GM21576 (cell line): ENCODE measurements around the gene SLC9C1.

Source experiments
- ATAC-seq: cut with Tn5 transposase; IDR thresholded peaks from one replicate; pipeline ENCODE4 v1.9.1; 2021; ENCODE audit warnings: mild to moderate bottlenecking, moderate library complexity; ENCODE audit not compliant: unreplicated experiment

Gene SLC9C1

GRCh38 chr3:112115806-112116383, 178.1 kb downstream of the SLC9C1 start:
- ATAC-seq: no peak

- ATAC-seq: peak; percentile 28
Measured at GRCh38 chr3:112115161-112115739, 178.8 kb downstream of the SLC9C1 start.

DNA sequence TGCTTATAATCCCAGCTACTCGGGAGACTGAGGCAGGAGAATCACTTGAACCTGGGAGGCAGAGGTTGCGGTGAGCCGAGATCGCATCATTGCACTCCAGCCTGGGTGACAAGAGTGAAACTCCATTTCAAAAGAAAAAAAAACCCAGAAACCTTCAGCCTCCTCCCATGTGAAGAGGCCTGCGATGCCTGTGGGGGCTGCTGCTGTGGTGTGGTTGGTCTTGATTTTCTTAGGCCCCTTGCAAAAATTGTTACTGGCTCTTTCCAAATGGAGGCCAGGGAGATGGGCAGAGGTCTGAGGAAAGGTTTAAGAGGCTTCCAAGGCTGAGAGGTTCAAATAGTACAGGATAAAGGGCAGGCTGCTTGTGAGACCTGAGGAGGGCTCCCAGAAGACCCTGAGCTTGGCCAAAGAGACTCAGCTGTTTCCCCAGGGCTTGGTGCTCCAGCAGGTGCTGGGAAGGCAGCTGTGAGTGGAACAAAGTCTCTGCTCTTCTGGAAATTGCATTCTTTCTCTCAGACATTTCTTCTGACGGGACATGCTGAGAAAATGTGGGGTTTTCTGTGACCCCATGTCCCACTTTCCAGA, 179.3 kb downstream of the SLC9C1 start:
- peak; percentile 22 for ATAC-seq

DNA sequence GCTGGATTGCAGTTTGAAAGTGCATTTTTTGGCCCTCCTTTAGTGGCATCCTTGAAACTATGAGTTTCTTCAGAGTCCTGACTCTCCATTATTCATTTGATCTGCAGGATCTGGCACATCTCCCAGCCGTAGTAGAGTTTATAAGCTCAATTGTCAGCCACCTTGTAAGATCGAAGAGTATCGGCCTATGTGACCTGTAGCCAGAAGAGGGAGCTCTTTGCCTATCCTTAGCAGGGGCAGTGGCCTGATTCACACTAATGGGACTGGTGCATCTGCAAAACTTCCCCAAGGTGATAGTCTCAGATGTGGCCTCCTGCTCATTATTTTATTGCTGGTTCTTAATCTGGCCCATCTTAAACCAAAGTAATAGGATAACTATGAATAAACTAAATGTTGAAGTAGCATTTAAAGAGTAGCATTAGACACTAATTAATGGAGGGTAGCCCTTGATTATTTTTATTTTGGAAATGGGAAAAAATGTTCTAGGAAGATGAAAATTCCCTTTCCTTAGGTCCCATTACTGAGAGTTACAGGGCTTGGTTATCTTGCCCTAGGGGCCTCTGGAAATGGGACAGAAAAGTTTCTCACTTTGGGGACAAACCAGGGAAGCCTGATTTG, 182.1 kb downstream of the SLC9C1 start:
- ATAC-seq: peak; percentile 49

DNA sequence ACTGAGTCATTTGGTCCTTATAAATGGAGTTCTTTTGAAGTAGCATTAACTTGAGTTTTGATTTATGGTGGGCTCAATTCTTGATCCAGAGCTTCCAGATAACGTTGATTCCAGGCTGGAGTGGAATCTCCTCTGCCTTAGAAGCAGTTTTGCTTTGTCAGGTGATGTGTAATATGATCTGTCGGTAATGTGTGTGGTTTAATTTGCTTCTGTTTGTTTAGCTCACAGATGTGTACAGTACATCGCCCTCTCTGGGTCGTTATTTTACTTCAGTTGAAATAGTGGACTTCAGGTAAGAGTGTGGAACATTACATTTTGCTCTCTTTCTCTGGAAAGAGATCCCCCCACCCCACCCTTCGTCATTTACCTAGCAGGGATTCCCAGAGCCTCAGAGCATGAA, 184.7 kb downstream of the SLC9C1 start:
- ATAC-seq: no peak

DNA sequence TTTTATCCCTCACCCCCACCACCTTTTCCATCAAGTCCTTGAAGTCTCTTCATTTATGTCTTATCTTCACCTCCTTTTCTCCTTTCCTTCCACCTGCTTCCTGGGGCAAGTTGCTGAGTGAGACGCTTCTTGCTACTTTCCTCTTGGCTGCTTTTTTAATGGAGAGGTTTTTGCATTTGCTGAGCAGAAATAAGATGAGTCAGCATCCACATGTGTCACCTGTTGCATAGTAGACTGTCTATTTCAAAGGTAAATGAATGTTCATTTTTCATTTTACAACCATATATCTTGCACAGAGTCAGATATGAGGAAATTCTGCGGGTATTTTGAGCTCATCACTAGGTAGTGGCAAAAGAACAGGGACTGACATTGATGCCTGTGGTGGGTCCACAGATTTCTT, 189.2 kb downstream of the SLC9C1 start:
- ATAC-seq: no peak

DNA sequence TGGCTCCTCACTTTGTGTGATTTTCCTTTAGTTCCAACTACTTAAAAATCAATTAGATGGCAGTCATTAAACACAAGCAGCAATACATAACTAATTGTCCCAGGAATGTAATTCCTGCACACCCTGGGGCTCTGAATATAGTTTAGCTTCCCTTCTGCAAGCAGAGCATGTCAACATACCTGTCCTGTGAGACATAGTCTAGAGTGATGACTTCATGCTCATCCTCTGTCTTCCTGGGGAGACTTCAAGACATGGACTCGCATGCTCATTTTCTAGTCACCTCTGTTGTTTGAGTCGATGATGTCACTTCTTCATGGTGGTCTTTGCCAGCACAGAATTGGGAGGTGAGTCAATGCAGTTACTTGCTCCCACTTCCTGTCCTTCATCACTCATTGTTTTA, 192.1 kb downstream of the SLC9C1 start:
- ATAC-seq: no peak

DNA sequence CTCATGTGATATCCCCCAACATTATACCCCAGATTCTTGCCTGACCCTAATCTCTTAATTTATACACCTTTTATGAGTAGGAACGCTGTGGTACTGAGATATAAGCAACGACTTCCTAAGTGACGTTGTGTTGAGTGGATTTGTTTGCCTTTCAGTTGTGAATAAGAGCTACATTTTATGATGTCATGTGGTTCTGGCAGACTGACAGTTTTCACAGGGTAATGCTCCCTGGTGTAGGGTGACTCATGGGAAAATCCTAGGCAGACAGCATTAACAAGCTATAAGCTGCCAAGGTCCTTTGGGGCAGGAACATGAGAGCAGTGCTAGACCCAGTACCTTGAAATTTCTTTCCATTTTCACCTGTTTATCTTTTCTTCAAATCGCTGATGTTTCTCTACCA, 196.6 kb downstream of the SLC9C1 start:
- no peak for ATAC-seq

DNA sequence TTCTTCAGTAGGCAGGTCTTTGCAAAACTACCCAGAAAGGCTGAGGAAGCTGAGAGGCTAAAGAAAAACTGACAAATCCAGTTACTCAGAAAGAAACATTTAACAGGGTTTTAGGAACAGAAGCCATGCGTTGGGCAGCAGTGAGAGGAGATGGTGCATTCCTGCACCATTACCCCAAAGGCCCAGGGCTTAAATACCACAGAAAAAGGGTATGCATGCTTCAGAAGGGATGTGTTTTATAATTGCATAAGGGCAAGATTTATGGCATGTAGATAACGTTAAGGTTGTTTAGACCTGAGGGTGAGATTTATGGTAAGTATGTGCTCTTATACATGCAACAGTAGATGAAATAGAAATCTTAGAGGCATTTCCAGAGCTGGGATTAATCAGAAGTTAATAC, 197.8 kb downstream of the SLC9C1 start:
- no peak for ATAC-seq

DNA sequence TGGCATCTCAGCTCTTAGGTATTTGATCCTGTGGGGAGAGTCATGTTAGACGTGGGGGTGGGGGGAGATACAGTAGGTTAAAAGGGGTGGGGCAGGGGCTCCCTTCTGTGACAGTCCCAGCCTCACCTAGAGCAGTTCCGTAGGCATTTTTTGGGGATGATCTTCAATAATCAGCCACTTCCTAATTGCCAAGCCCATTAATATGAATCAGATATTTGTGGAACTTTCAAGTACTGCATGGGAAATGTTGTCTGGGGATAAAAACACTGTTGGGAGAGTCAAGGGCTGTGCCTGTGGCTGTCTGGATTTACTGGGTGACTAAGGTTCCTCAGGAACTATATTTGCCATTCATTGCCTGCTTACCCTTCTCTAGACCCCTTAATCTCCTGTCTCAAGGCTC, 198.3 kb downstream of the SLC9C1 start:
- ATAC-seq: no peak

DNA sequence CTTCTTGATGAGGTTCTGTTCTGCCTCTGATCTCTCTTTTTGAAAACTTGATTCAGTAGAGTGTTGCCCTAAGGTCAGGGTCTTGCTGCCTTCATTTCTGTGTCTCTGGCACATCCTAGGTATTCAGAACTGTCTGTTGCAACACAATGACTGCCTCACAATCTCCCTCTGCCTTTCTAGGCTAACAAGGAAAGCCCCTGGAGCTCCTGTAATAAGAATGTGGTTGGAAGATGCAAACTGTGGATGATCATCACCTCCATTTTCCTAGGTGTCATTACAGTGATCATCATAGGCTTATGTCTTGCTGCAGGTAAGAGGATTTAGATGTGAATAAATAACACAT, 200.9 kb downstream of the SLC9C1 start:
- ATAC-seq: no peak

- ATAC-seq: peak; percentile 56
Measured at GRCh38 chr3:112092496-112093179, 201.4 kb downstream of the SLC9C1 start.

DNA sequence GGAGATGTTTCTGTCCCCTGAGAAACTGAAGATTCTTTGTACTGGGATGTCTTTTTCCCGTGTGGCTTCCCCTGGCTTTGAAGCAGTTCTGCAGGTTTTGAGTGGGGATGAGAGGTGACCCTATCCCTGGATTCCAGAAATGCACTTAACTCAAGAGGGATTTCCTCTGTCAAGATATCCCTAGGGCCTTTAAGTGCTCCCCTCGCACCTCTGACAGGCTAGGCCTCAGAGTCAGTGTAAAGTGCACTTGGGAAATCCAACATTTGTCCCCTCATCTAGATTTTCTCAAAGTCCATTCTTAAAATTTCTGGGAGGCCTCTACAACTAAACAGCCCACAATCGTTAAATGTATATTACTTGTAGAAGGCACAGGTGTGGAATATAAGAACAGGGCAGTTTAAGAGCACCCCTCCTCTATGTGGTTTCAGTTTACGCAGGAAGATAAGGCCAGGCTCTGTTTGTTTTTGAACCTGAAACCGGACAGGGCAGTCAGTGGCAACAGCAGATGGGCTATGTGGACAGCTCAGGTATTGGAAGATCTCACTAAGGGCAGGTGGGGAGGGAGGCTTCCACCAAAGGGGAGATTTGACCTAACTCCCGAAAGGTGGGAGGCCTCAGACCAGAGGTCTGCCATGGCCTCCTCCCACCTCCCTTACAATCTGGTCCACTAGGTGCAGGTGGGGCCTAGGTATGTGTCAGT, 203.0 kb downstream of the SLC9C1 start:
- ATAC-seq: no peak
